GM19372 (cell line): ENCODE measurements around the gene CISD1.
"Not testable (repeated sequence)": the region's sequence is repeated elsewhere in the genome, so short reads cannot be mapped to it uniquely, and the experiment has no call there.

Source experiments
- ATAC-seq: cut with Tn5 transposase; IDR thresholded peaks from one replicate; pipeline ENCODE4 v1.9.1; 2021; ENCODE audit warnings: mild to moderate bottlenecking, low read depth, moderate library complexity; ENCODE audit not compliant: unreplicated experiment

Gene CISD1

DNA sequence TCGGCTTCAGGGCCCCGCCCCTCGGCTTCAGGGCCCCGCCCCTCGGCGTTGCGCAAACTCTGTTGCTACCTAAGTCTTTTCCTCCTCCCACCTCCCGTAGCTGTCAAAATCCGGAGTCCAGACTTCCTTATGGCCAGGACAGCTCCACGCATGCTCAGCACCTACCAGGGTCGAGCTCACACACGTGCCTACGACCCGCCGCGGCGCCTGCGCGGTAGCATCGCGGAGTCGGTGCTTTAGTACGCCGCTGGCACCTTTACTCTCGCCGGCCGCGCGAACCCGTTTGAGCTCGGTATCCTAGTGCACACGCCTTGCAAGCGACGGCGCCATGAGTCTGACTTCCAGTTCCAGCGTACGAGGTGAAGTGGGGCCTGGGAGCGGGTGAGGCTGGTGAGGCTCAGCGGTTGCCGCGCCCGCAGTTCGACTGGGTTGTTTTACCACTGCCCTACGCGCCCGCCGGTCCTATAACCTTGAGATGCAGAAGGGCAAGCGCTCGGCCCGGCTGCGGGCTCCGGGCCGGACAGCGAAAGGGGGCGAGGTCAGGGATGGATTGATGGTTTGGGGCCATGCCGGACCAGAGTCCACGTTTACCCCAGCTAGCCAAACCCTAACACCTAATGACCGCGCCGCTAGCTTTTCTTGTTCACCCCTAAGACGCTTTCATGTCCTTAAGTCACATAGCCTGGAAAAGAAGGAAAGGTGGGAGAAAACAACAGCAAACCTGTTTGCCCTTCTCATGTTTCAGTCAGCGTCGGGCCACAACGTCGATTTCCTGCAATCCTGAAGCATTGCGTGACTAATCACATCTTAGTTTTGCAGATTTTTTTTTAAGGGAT, at the start of gene CISD1:
Gene CISD1 (plus strand): TSS at position 217 of the 836 bp plus-strand sequence. CDS start 112 bp downstream, at position 329.
- peak; percentile 54 for ATAC-seq

DNA sequence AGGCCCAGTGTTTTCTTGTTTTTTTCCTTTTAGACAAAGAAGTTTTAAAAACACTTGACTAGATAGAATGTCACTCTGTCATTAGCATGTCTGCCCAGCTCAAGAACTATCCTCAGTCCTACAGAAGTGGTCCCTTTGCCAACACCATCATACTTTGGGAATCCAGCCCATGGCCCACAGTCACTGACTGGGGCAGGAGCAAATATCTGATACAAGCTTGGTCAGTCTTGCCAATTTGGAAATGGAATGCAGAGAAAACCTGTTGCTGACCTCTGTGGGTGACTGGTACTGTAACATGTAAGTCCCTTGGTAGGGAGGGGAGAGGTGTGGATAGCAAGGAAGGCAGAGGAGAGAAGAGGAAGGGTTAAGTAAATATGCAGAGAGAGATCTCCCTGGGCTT, 49.1 kb upstream of the CISD1 start:
- no peak for ATAC-seq

- ATAC-seq: no peak
Measured at GRCh38 chr10:58220769-58221451, 48.1 kb upstream of the CISD1 start.

- no peak for ATAC-seq
Measured at GRCh38 chr10:58225654-58226053, 43.3 kb upstream of the CISD1 start.

DNA sequence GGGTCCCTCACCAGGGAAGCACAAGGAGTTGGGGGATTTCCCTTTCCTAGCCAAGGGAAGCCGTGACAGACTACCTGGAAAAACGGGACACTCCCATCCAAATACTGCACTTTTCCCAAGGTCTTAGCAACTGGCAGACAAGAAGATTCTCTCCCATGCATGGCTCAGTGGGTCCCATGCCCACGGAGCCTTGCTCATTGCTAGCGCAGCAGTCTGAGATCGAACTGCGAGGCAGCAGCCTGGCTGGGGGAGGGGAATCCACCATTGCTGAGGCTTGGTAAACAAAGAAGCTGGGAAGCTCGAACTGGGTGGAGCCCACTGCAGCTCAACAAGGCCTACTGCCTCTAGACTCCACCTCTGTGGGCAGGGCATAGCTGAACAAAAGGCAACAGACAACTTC, 39.1 kb upstream of the CISD1 start:
- ATAC-seq: not testable (repeated sequence)

- no peak for ATAC-seq
Measured at GRCh38 chr10:58237014-58237834, 31.7 kb upstream of the CISD1 start.

- no peak for ATAC-seq
Measured at GRCh38 chr10:58239561-58240169, 29.3 kb upstream of the CISD1 start.

DNA sequence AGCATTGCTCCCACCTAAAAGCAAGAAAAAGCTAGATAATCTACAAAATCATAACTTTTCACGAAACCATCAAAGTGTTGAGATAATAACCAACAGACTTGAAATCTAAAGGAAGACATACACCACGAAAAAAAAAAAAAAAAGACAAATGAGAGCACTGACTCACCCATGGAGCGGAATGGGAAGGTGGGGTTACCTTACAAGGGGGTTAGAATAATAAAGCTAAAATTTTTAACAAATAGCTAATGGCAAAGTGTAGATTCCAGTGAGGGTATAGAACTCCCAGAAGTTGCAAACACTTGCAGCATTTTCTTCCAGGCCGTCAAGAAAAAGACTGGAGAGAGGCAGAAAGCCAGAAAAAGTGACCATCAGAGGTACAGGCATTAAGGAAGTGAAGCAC, 28.4 kb upstream of the CISD1 start:
- ATAC-seq: no peak

- no peak for ATAC-seq
Measured at GRCh38 chr10:58241346-58241745, 27.6 kb upstream of the CISD1 start.

GRCh38 chr10:58243269-58243668, 25.7 kb upstream of the CISD1 start:
- ATAC-seq: no peak

GRCh38 chr10:58243801-58244200, 25.2 kb upstream of the CISD1 start:
- not testable (repeated sequence) for ATAC-seq

DNA sequence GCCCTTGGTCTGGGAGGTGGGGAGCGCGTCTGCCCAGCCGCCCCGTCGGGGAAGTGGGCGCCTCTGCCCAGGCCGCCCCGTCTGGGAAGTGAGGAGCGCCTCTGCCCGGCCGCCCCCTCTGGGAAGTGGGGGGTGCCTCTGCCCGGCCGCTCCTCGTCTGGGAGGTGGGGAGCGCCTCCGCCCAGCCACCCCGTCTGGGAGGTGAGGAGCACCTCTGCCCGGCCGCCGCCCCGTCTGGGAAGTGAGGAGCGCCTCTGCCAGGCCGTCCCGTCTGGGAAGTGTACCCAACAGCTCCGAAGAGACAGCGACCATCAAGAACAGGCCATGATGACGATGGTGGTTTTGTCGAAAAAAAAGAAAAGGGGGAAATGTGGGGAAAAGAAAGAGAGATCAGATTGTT, 24.7 kb upstream of the CISD1 start:
- not testable (repeated sequence) for ATAC-seq

DNA sequence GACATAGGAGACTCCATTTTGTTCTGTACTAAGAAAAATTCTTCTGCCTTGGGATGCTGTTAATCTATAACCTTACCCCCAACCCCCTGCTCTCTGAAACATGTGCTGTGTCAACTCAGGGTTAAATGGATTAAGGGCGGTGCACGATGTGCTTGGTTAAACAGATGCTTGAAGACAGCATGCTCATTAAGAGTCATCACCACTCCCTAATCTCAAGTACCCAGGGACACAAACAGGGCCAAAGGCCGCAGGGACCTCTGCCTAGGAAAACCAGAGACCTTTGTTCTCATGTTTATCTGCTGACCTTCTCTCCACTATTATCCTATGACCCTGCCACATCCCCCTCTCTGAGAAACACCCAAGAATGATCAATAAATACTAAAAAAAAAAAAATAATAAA, 24.3 kb upstream of the CISD1 start:
- ATAC-seq: not testable (repeated sequence)

- no peak for ATAC-seq
Measured at GRCh38 chr10:58253184-58253583, 15.8 kb upstream of the CISD1 start.

GRCh38 chr10:58254644-58255043, 14.3 kb upstream of the CISD1 start:
- no peak for ATAC-seq

DNA sequence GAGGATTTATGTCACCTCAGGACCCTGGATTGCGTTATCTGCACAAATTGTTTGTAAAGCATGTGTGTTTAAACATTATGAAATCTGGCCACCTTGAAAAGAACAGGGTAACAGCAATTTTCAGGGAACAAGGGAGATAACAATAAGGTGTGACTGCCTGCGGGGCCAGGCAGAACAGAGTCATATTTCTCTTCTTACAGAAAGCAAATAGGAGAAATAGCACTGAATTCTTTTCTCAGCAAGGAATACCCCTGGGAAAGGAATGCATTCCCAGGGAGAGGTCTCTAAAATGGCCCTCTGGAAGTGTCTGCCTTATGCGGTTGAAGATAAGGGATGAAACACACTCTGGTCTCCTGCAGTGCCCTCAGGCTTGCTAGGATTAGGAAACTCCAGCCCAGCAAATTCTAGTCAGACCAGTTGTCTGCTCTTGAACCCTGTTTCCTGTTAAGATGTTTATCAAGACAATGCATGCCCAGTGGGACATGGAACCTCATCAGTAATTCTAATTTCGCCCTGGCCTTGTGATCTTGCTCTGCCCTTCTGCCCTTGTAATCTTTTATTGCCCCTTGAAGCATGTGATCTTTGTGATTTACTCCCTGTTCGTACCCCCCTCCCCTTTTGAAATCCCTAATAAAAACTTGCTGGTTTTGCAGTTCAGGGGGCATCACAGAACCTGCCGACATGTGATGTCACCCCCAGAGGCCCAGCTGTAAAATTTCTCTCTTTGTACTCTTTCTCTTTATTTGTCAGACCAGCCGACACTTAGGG, 12.8 kb upstream of the CISD1 start:
- ATAC-seq: not testable (repeated sequence)

- ATAC-seq: no peak
Measured at GRCh38 chr10:58258977-58259692, 9.8 kb upstream of the CISD1 start.

DNA sequence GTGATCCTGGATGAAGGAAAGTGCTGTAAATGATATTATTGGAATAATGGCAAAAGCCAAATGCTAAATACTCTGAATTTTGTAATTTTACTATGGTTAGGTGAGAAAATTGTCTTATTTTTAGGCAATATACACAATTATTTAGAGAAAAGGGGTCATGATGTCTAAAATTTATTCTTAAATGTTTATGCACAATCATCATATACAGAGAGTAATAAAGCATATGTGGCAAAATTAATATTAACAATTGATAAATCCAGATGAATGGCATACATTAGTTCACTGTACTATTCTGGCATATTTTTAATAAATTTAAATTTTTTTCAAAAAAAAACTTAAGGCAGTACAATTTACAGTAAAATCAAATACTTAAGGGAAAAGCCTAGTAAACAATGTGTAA, 8.6 kb upstream of the CISD1 start:
- no peak for ATAC-seq

GRCh38 chr10:58262766-58263165, 6.2 kb upstream of the CISD1 start:
- ATAC-seq: no peak
